ENCODE data around the gene OR2S2. TPM values are rescaled to one million over a fixed set of nuclear protein-coding genes. Genes with fewer than 3 reads are reported as not detected.

The OR2S2 gene
- total and polyA plus RNA-seq, 2 of the 4 experiments (the other 2 are of a cell fraction): 0.46 to 0.90 TPM

DNA sequence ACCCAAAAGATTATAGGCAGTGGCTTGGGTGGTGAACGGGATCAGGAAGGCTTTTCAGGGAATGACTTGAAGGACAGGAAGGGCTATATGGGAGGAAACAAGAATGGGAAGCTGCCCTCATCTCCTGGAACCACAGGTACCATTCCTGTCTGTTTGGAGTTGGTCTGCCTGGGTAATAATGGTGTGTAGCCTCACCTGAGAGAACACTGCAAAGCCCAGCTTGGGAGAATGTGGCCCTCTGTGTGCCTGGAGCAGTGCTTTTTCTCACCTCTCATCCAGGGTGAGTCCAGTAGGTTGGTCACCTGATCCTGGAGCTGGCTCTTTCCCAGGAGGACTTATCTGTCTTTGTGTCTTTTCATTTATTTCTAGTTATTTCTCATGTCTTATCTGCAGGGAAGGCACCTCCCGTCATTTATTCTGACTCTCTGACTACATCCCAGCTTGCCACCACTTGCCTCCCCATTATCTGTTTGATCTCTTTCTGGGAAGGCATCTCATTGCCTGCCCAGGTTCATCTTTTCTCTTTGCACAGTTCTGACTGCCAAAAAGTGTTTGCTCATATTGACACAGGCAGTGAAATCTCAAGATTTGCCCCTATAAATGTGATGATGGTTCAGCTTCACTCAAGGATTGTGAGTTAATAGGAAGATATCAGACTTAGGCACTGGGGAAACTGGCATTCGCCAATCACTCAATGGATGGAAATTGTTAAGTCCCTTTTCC, 22.5 kb upstream of the OR2S2 start:
- POLR2A ChIA-PET (ENCODE audit: unreplicated experiment): no interaction called here
- no peak overlapping the region for H2BK20ac ChIP-seq (ENCODE audit: low read depth, low read length)
- H2AK9ac ChIP-seq (replicated peaks; ENCODE audit: low read depth, low read length, poor library complexity): no peak overlapping the region
- H4K91ac ChIP-seq (ENCODE audit: insufficient read depth, low read depth, low read length): no peak overlapping the region
- H2AFZ ChIP-seq (replicated peaks; ENCODE audit: low read length, poor library complexity): no peak overlapping the region
- no peaks in the 10 kb centered on the region for H3K4me1 ChIP-seq (ENCODE audit: control insufficient read depth, insufficient read depth, low read length)
- H3K4me3 ChIP-seq (ENCODE audit: insufficient read depth, low read depth, low read length): no peak overlapping the region
- no peak overlapping the region for H3K18ac ChIP-seq (ENCODE audit: low read depth, low read length)
- CTCF ChIA-PET: interaction anchor here (0.7 kb wide), 1 partner anchor 155 kb away, joined by 3 read pairs; no protein-coding TSS in a partner anchor
- H3K4me2 ChIP-seq (ENCODE audit: low read depth, low read length): no peak overlapping the region
- H3K9me3 ChIP-seq (ENCODE audit: control insufficient read depth, insufficient read depth, low read length): peaks cover 6% of the 10 kb centered on the region
- in situ Hi-C loops (cut with MboI; ENCODE audit: low sequenced_read_pairs): no loop called here
- H2BK120ac ChIP-seq (ENCODE audit: low read depth, low read length): no peak overlapping the region
- H4K5ac ChIP-seq (ENCODE audit: low read depth, low read length): no peak overlapping the region
- no peaks in the 10 kb centered on the region for H3K9me1 ChIP-seq (ENCODE audit: insufficient read depth, low read length)
- H2BK15ac ChIP-seq (ENCODE audit: low read depth, low read length): no peak overlapping the region
- ATAC-seq (ENCODE audit: low read depth): no peak
- TF ChIP-seq, protein P1, sequence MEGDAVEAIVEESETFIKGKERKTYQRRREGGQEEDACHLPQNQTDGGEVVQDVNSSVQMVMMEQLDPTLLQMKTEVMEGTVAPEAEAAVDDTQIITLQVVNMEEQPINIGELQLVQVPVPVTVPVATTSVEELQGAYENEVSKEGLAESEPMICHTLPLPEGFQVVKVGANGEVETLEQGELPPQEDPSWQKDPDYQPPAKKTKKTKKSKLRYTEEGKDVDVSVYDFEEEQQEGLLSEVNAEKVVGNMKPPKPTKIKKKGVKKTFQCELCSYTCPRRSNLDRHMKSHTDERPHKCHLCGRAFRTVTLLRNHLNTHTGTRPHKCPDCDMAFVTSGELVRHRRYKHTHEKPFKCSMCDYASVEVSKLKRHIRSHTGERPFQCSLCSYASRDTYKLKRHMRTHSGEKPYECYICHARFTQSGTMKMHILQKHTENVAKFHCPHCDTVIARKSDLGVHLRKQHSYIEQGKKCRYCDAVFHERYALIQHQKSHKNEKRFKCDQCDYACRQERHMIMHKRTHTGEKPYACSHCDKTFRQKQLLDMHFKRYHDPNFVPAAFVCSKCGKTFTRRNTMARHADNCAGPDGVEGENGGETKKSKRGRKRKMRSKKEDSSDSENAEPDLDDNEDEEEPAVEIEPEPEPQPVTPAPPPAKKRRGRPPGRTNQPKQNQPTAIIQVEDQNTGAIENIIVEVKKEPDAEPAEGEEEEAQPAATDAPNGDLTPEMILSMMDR (conservative IDR thresholded peaks at IDR 0.05; ENCODE audit: low read depth, low read length): no peak
- no peak for TF ChIP-seq USF2 (IDR thresholded peaks at IDR 0.05; ENCODE audit: low read depth, low read length)
- no peak for TF ChIP-seq MAFK (IDR thresholded peaks at IDR 0.05; ENCODE audit: low read depth, low read length)
- no peak for TF ChIP-seq BHLHE40 (IDR thresholded peaks at IDR 0.05; ENCODE audit: low read depth, low read length)
- no peak for TF ChIP-seq ELK1 (IDR thresholded peaks at IDR 0.05; ENCODE audit: borderline replicate concordance, low read depth, low read length)
- no peak for TF ChIP-seq CEBPB (IDR thresholded peaks at IDR 0.05; ENCODE audit: low read depth, low read length)
- no peak for TF ChIP-seq SMC3 (IDR thresholded peaks at IDR 0.05; ENCODE audit: low read depth, low read length)
- TF ChIP-seq NFE2L2 (IDR thresholded peaks at IDR 0.05; ENCODE audit: low read depth, low read length): no peak
- no peak for TF ChIP-seq RCOR1 (IDR thresholded peaks at IDR 0.05; ENCODE audit: insufficient replicate concordance, low read length)
- no peak for TF ChIP-seq POLR2A (IDR thresholded peaks at IDR 0.05; ENCODE audit: low read depth, low read length)
- no peak for TF ChIP-seq RAD21 (IDR thresholded peaks at IDR 0.05; ENCODE audit: low read length)
- no peak for TF ChIP-seq CHD1 (IDR thresholded peaks at IDR 0.05; ENCODE audit: low read depth, low read length)
- no peak for TF ChIP-seq MXI1 (IDR thresholded peaks at IDR 0.05; ENCODE audit: borderline replicate concordance, low read depth, low read length)
- no peak for TF ChIP-seq FOS (IDR thresholded peaks at IDR 0.05; ENCODE audit: low read depth, low read length)
- no peaks in the 10 kb centered on the region for H3K36me3 ChIP-seq (ENCODE audit: control insufficient read depth, insufficient read depth, low read length)
- no peak overlapping the region for H3K23ac ChIP-seq (ENCODE audit: low read depth, low read length)
- H2AK5ac ChIP-seq (ENCODE audit: low read depth, low read length): no peak overlapping the region
- no peaks in the 10 kb centered on the region for H4K20me1 ChIP-seq (ENCODE audit: insufficient read depth, low read length)
- H2BK5ac ChIP-seq (ENCODE audit: low read depth, low read length, poor library complexity, severe bottlenecking): no peak overlapping the region
- H3K4ac ChIP-seq (ENCODE audit: low read depth, low read length): no peak overlapping the region
- no peak overlapping the region for H3K9ac ChIP-seq (ENCODE audit: low read depth, low read length)
- H4K8ac ChIP-seq (ENCODE audit: low read depth in 2 of 2, low read length in 2 of 2): no peak overlapping the region
- no peak for DNase-seq
- no peak overlapping the region for H3K14ac ChIP-seq (replicated peaks; ENCODE audit: low read depth, low read length)
- H3K27ac ChIP-seq (ENCODE audit: insufficient read depth, low read length): no peak overlapping the region
- no TSS peak for BruUV-seq (replicated peaks)
- H3K27me3 ChIP-seq (ENCODE audit: control insufficient read depth, insufficient read depth, low read length): peaks cover 10% of the 10 kb centered on the region
- H3K56ac ChIP-seq (ENCODE audit: extremely low read depth, insufficient read depth, low read length): no peak overlapping the region
- 80% methylated on average over 2 of the region's 3 CpGs; no CpG with 5 or more reads in 1 of the 2 experiments for WGBS, 2 experiments (ENCODE audit: extremely low coverage in 2 of 2, insufficient read length in 1 of 2)
- intact Hi-C loops (cut with micrococcal nuclease): no loop called here
- no peaks in the 10 kb centered on the region for H3K79me1 ChIP-seq (ENCODE audit: low read depth in 1 of 2, low read length in 2 of 2)
- dilution Hi-C loops (cut with HindIII; ENCODE audit: low sequenced_read_pairs, unreplicated experiment): no loop called here

Data from IMR-90 (cell line).